GM18868 (cell line): ENCODE measurements around the gene SLF2.

Experiments
- ATAC-seq: cut with Tn5 transposase; IDR thresholded peaks from one replicate; pipeline ENCODE4 v1.9.1; 2021; ENCODE audit warnings: mild to moderate bottlenecking, moderate library complexity; ENCODE audit not compliant: unreplicated experiment

Gene SLF2

GRCh38 chr10:100912605-100913469, at the start of gene SLF2:
TSS of gene SLF2 (plus strand) at chr10:100912963. CDS start at chr10:100913111, 148 bp downstream.
- ATAC-seq: peak; percentile 93

- ATAC-seq: no peak
Measured at GRCh38 chr10:100863433-100863832, 49.3 kb upstream of the SLF2 start.

- no peak for ATAC-seq
Measured at GRCh38 chr10:100864036-100864885, 48.5 kb upstream of the SLF2 start.

- no peak for ATAC-seq
Measured at GRCh38 chr10:100864978-100865377, 47.8 kb upstream of the SLF2 start.

- no peak for ATAC-seq
Measured at GRCh38 chr10:100866010-100866409, 46.8 kb upstream of the SLF2 start.

GRCh38 chr10:100866575-100867098, 46.1 kb upstream of the SLF2 start:
- ATAC-seq: no peak

GRCh38 chr10:100867261-100867963, 45.4 kb upstream of the SLF2 start:
- no peak for ATAC-seq

- ATAC-seq: no peak
Measured at GRCh38 chr10:100868382-100868781, 44.4 kb upstream of the SLF2 start.

- no peak for ATAC-seq
Measured at GRCh38 chr10:100869399-100869798, 43.4 kb upstream of the SLF2 start.

- ATAC-seq: no peak
Measured at GRCh38 chr10:100872034-100872791, 40.5 kb upstream of the SLF2 start.

- no peak for ATAC-seq
Measured at GRCh38 chr10:100873146-100873826, 39.5 kb upstream of the SLF2 start.

- no peak for ATAC-seq
Measured at GRCh38 chr10:100873827-100874326, 38.9 kb upstream of the SLF2 start.

- no peak for ATAC-seq
Measured at GRCh38 chr10:100874702-100875483, 37.9 kb upstream of the SLF2 start.

GRCh38 chr10:100875484-100876166, 37.1 kb upstream of the SLF2 start:
- no peak for ATAC-seq

- no peak for ATAC-seq
Measured at GRCh38 chr10:100876585-100877460, 35.9 kb upstream of the SLF2 start.

GRCh38 chr10:100877461-100877850, 35.3 kb upstream of the SLF2 start:
- no peak for ATAC-seq

- no peak for ATAC-seq
Measured at GRCh38 chr10:100878291-100878910, 34.4 kb upstream of the SLF2 start.
